Thyroid gland (tissue), 4 donors: ENCODE data around the gene IER3.

Experiments used
- POLR2A ChIP-seq, 2 donors: fragments of 450-650 bp; IDR thresholded peaks; one replicate each; pipeline ENCODE4 v1.6.1; 2017; ENCODE audit warnings: antibody characterized with exemption in 2 of 2, mild to moderate bottlenecking in 2 of 2, moderate library complexity in 1 of 2
- TF ChIP-seq, protein P1 (sequence below), 6 experiments: fragments of 200-600 bp in 3 of 6; fragments of 450-650 bp in 3 of 6; sonication (generic) in 3 of 6; IDR thresholded peaks; one replicate each; pipeline ENCODE4 v1.5.1; 2016 to 2019; ENCODE audit warnings: antibody characterized with exemption in 6 of 6, mild to moderate bottlenecking in 2 of 6, inconsistent platforms in 1 of 6, moderate library complexity in 1 of 6

DNA sequence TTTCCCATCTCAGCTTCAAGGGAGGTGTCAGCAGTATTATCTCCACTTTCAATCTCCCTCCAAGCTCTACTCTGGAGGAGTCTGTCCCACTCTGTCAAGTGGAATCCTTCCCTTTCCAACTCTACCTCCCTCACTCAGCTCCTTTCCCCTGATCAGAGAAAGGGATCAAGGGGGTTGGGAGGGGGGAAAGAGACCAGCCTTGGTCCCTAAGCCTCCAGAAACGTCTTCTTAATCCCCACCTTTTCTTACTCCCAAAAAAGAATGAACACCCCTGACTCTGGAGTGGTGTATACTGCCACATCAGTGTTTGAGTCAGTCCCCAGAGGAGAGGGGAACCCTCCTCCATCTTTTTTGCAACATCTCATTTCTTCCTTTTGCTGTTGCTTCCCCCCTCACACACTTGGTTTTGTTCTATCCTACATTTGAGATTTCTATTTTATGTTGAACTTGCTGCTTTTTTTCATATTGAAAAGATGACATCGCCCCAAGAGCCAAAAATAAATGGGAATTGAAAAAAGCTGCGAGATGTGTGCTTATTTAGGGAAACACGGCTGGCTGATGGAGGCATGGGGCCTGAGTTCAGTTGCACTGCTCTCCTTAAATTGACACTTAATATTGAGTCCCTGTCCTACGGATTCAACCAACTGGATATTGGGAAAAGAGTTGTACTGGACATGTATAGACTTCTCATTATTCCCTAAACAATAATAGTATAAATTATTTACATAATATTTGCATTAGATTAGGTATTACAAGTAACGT, 19.3 kb downstream of the IER3 start:
- TF ChIP-seq, protein P1, sequence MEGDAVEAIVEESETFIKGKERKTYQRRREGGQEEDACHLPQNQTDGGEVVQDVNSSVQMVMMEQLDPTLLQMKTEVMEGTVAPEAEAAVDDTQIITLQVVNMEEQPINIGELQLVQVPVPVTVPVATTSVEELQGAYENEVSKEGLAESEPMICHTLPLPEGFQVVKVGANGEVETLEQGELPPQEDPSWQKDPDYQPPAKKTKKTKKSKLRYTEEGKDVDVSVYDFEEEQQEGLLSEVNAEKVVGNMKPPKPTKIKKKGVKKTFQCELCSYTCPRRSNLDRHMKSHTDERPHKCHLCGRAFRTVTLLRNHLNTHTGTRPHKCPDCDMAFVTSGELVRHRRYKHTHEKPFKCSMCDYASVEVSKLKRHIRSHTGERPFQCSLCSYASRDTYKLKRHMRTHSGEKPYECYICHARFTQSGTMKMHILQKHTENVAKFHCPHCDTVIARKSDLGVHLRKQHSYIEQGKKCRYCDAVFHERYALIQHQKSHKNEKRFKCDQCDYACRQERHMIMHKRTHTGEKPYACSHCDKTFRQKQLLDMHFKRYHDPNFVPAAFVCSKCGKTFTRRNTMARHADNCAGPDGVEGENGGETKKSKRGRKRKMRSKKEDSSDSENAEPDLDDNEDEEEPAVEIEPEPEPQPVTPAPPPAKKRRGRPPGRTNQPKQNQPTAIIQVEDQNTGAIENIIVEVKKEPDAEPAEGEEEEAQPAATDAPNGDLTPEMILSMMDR (IDR thresholded peaks at IDR 0.05) = no peak
- no peak for TF ChIP-seq POLR2A (IDR thresholded peaks at IDR 0.05)
